B cell (primary cell): ENCODE results near the gene RNF223. TPM values are rescaled to one million over a fixed set of nuclear protein-coding genes. Genes with fewer than 3 reads are reported as not detected.

ENCODE experiments used
- ATAC-seq: fragments of 200-7000 bp; cut with Tn5 transposase; one replicate; pipeline ENCODE4 v1.10.0; 2021; ENCODE audit warnings: low read depth, mild to moderate bottlenecking, moderate number of reproducible peaks, moderate library complexity
- CTCF ChIA-PET: fragments of 350-600 bp; sonication (Branson Sonifier 250); formaldehyde crosslinking; loops from one replicate; lab custom pipeline; 2021; ENCODE audit warnings: antibody characterized with exemption, inconsistent platforms; lab: Charles Lee
- POLR2A ChIA-PET: fragments of 350-600 bp; sonication (Branson Sonifier 250); formaldehyde crosslinking; loops from one replicate; lab custom pipeline; 2021; ENCODE audit warnings: antibody characterized with exemption; lab: Charles Lee
- DNase-seq: peaks from one replicate; pipeline ENCODE4 v3.0.0; 2013
- H2AFZ ChIP-seq: 2 replicates; pipeline ENCODE4 v1.6.1; 2012; ENCODE audit warnings: mild to moderate bottlenecking, low read depth, low read length; ENCODE audit not compliant: insufficient read depth, poor library complexity, severe bottlenecking
- H3K27ac ChIP-seq, 2 donors: 1 replicate in 1 of 2; 2 replicates in 1 of 2; pipeline ENCODE4 v1.5.1; 2012 to 2013; ENCODE audit warnings: low read length in 2 of 2, mild to moderate bottlenecking in 2 of 2, moderate library complexity in 1 of 2
- H3K27me3 ChIP-seq, 4 experiments: fragments of 200-600 bp in 1 of 4; sonication (generic) in 1 of 4; replicated peaks in 1 of 4; 1 replicate in 2 of 4; 2 replicates in 2 of 4; pipeline versions ENCODE4 v1.6.1 to v1.7.0; 2013 to 2016; ENCODE audit warnings: low read length in 3 of 4, mild to moderate bottlenecking in 2 of 4, mixed read lengths in 1 of 4, moderate library complexity in 1 of 4; ENCODE audit not compliant: insufficient read depth in 4 of 4, control insufficient read depth in 3 of 4; ENCODE audit errors: control extremely low read depth in 1 of 4
- H3K36me3 ChIP-seq, 2 experiments: replicated peaks in 1 of 2; 1 replicate in 1 of 2; 2 replicates in 1 of 2; pipeline versions ENCODE4 v1.6.1 to v1.7.1; 2013; ENCODE audit warnings: low read length in 1 of 2; ENCODE audit not compliant: insufficient read depth in 2 of 2, control insufficient read depth in 1 of 2; ENCODE audit errors: control extremely low read depth in 1 of 2, extremely low read depth in 1 of 2
- H3K4me1 ChIP-seq, 2 donors: fragments of 200-600 bp in 1 of 2; sonication (generic) in 1 of 2; 1 replicate in 1 of 2; 2 replicates in 1 of 2; pipeline versions ENCODE4 v1.5.1 to v1.6.1; 2013 to 2017; ENCODE audit warnings: low read length in 2 of 2; ENCODE audit not compliant: control insufficient read depth in 2 of 2, insufficient read depth in 2 of 2
- H3K4me2 ChIP-seq: replicated peaks from 2 replicates; pipeline ENCODE3; 2012; ENCODE audit warnings: mild to moderate bottlenecking, low read depth, low read length; ENCODE audit not compliant: poor library complexity, severe bottlenecking
- H3K4me3 ChIP-seq, 5 experiments: fragments of 200-600 bp in 1 of 5; sonication (generic) in 1 of 5; 1 replicate in 3 of 5; 2 replicates in 2 of 5; pipeline versions ENCODE4 v1.5.1 to v1.7.0; 2011 to 2016; ENCODE audit warnings: low read length in 4 of 5, mild to moderate bottlenecking in 4 of 5, low read depth in 2 of 5, control low read depth in 1 of 5, moderate library complexity in 1 of 5; ENCODE audit not compliant: insufficient read depth in 1 of 5; ENCODE audit errors: control extremely low read depth in 1 of 5, extremely low read depth in 1 of 5
- H3K79me2 ChIP-seq: fragments of 200-600 bp; sonication (generic); one replicate; pipeline ENCODE4 v1.6.0; 2016; ENCODE audit warnings: low read length; ENCODE audit not compliant: control insufficient read depth, insufficient read depth
- H3K9ac ChIP-seq: fragments of 200-600 bp; sonication (generic); 2 replicates; pipeline ENCODE4 v1.6.1; 2017; ENCODE audit warnings: mild to moderate bottlenecking, low read length, moderate library complexity
- H3K9me3 ChIP-seq, 3 donors: one replicate each; pipeline versions ENCODE4 v1.6.1 to v1.7.1; 2013; ENCODE audit warnings: low read length in 2 of 3; ENCODE audit not compliant: control insufficient read depth in 2 of 3, insufficient read depth in 1 of 3; ENCODE audit errors: control extremely low read depth in 1 of 3
- H4K20me1 ChIP-seq: 2 replicates; pipeline ENCODE4 v1.6.0; 2012; ENCODE audit warnings: mild to moderate bottlenecking, low read length; ENCODE audit not compliant: insufficient read depth, control insufficient read depth, poor library complexity, severe bottlenecking
- H3K27ac Mint-ChIP-seq: one replicate; pipeline ENCODE4 v1.8.0; 2021; ENCODE audit warnings: mixed read lengths
- H3K27me3 Mint-ChIP-seq: one replicate; pipeline ENCODE4 v1.8.0; 2021; ENCODE audit warnings: mixed read lengths
- H3K4me1 Mint-ChIP-seq: one replicate; pipeline ENCODE4 v1.8.0; 2021; ENCODE audit warnings: mixed read lengths
- H3K4me3 Mint-ChIP-seq: one replicate; pipeline ENCODE4 v1.8.0; 2021; ENCODE audit warnings: mixed read lengths
- H3K9me3 Mint-ChIP-seq: one replicate; pipeline ENCODE4 v1.8.0; 2022; ENCODE audit warnings: mixed read lengths; ENCODE audit not compliant: insufficient read depth
- EZH2 ChIP-seq: IDR thresholded peaks from 2 replicates; pipeline ENCODE4 v1.6.1; 2012; ENCODE audit warnings: borderline replicate concordance, low read depth, mild to moderate bottlenecking, moderate library complexity, low read length; ENCODE audit not compliant: insufficient read depth, poor library complexity, severe bottlenecking
- WGBS: methylation state at CpG from one replicate; pipeline ENCODE4 v1.1.5; 2013; ENCODE audit warnings: missing lambda C conversion rate; ENCODE audit not compliant: insufficient coverage; 5-methylcytosine and 5-hydroxymethylcytosine counted together
- intact Hi-C: fragments of 100-400 bp; cut with micrococcal nuclease; formaldehyde crosslinking; loops from one replicate; pipeline ENCODE4 v1.10.0; 2022
- polyA plus RNA-seq: library from polyadenylated mRNA; depleted of rRNA; stranded (reverse); fragments of >200 nt; gene quantifications from 2 replicates; pipeline ENCODE4 v1.2.3, GENCODE V29; 2012
- total RNA-seq, 2 donors: library from RNA; stranded (reverse); fragments of 120-200 nt in 1 of 2; gene quantifications; 1 replicate in 1 of 2; 2 replicates in 1 of 2; pipeline versions ENCODE4 v1.2.3 to v1.2.4, GENCODE V29; 2013 to 2022
- TF ChIP-seq, protein P1 (sequence below): fragments of 200-600 bp; IDR thresholded peaks from one replicate; pipeline ENCODE4 v1.8.0; 2022; ENCODE audit warnings: antibody characterized with exemption, mild to moderate bottlenecking

The RNF223 gene
- total and polyA plus RNA-seq, 2 donors (not counting 1 experiment from before 2014, with no cell fraction given): not detected

DNA sequence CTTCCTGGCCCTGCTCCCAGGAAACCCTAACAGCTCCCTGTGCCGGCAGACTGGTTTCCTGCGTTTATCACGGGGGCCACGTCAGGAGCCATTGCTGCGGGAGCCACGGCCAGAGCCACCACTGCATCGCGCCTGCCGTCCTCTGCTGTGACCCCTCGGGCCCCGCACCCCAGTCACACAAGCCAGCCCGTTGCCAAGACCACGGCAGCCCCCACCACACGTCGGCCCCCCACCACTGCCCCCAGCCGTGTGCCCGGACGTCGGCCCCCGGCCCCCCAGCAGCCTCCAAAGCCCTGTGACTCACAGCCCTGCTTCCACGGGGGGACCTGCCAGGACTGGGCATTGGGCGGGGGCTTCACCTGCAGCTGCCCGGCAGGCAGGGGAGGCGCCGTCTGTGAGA lies 26.1 kb downstream of the RNF223 start:
- no peaks in the 10 kb centered on the region for H3K36me3 ChIP-seq
- H3K27me3 Mint-ChIP-seq: no peaks in the 10 kb centered on the region
- H3K27ac Mint-ChIP-seq: no peak overlapping the region
- DNase-seq: no peak
- no peak overlapping the region for H2AFZ ChIP-seq
- ChIA-PET CTCF (no interaction called here), POLR2A (no interaction called here)
- H3K4me1 ChIP-seq: no peaks in the 10 kb centered on the region
- TF ChIP-seq, protein P1, sequence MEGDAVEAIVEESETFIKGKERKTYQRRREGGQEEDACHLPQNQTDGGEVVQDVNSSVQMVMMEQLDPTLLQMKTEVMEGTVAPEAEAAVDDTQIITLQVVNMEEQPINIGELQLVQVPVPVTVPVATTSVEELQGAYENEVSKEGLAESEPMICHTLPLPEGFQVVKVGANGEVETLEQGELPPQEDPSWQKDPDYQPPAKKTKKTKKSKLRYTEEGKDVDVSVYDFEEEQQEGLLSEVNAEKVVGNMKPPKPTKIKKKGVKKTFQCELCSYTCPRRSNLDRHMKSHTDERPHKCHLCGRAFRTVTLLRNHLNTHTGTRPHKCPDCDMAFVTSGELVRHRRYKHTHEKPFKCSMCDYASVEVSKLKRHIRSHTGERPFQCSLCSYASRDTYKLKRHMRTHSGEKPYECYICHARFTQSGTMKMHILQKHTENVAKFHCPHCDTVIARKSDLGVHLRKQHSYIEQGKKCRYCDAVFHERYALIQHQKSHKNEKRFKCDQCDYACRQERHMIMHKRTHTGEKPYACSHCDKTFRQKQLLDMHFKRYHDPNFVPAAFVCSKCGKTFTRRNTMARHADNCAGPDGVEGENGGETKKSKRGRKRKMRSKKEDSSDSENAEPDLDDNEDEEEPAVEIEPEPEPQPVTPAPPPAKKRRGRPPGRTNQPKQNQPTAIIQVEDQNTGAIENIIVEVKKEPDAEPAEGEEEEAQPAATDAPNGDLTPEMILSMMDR: no peak
- TF ChIP-seq EZH2: no peak
- H3K4me2 ChIP-seq: no peak overlapping the region
- H3K27me3 ChIP-seq: no peaks in the 10 kb centered on the region
- no peak for ATAC-seq
- no peak overlapping the region for H3K4me3 ChIP-seq
- H4K20me1 ChIP-seq: no peaks in the 10 kb centered on the region
- H3K4me3 Mint-ChIP-seq: no peak overlapping the region
- H3K79me2 ChIP-seq: no peaks in the 10 kb centered on the region
- no peaks in the 10 kb centered on the region for H3K9me3 Mint-ChIP-seq
- H3K9ac ChIP-seq: no peak overlapping the region
- intact Hi-C loops: no loop called here
- WGBS: 88% methylated on average over 23 of the region's 25 CpGs
- no peak overlapping the region for H3K27ac ChIP-seq
- peaks cover 0 to 3% (median 0%) of the 10 kb centered on the region in 3 donors for H3K9me3 ChIP-seq
- H3K4me1 Mint-ChIP-seq: peaks cover 5% of the 10 kb centered on the region

DNA sequence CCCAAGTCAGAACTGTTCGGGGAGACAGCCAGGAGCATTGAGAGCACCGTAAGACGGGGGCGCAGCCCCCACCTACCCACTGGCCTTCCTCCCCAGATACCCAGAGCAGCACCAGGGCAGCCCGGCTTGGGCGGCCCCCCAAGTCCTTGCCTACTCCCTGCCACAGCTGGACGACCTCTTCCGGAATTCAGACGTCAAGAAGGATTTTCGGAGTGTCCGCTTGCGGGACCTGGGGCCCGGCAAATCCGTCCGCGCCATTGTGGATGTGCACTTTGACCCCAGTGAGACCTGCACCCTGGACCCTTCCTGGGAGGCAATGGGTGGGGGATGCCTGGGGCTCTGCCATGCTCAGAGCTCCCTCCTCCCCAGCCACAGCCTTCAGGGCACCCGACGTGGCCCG lies 26.7 kb downstream of the RNF223 start:
- intact Hi-C loops: no loop called here
- H4K20me1 ChIP-seq: no peaks in the 10 kb centered on the region
- no peaks in the 10 kb centered on the region for H3K79me2 ChIP-seq
- ATAC-seq (no peak), DNase-seq (no peak)
- H3K4me2 ChIP-seq: no peak overlapping the region
- CTCF ChIA-PET: no interaction called here
- H2AFZ ChIP-seq: no peak overlapping the region
- no peak for TF ChIP-seq EZH2
- TF ChIP-seq, protein P1: no peak
- 91% methylated on average over 19 of the region's 19 CpGs for WGBS
- no peak overlapping the region for H3K4me3 Mint-ChIP-seq
- no peaks in the 10 kb centered on the region for H3K27me3 ChIP-seq
- no peaks in the 10 kb centered on the region for H3K36me3 ChIP-seq
- H3K27ac ChIP-seq: no peak overlapping the region
- H3K9me3 ChIP-seq: peaks cover 0 to 3% (median 0%) of the 10 kb centered on the region in 3 donors
- no peak overlapping the region for H3K9ac ChIP-seq
- POLR2A ChIA-PET: no interaction called here
- H3K4me1 ChIP-seq: no peaks in the 10 kb centered on the region
- H3K9me3 Mint-ChIP-seq: no peaks in the 10 kb centered on the region
- H3K4me3 ChIP-seq: no peak overlapping the region
- peaks cover 6% of the 10 kb centered on the region for H3K4me1 Mint-ChIP-seq
- no peaks in the 10 kb centered on the region for H3K27me3 Mint-ChIP-seq
- no peak overlapping the region for H3K27ac Mint-ChIP-seq
